GM18502 (cell line): Measurements from ENCODE around the gene HBB.
"Not testable (repeated sequence)": the region's sequence is repeated elsewhere in the genome, so short reads cannot be mapped to it uniquely, and the experiment has no call there.

ENCODE experiments used
- ATAC-seq: cut with Tn5 transposase; IDR thresholded peaks from one replicate; pipeline ENCODE4 v1.9.1; 2021; ENCODE audit warnings: mild to moderate bottlenecking; ENCODE audit not compliant: unreplicated experiment, poor library complexity

HBB gene

DNA sequence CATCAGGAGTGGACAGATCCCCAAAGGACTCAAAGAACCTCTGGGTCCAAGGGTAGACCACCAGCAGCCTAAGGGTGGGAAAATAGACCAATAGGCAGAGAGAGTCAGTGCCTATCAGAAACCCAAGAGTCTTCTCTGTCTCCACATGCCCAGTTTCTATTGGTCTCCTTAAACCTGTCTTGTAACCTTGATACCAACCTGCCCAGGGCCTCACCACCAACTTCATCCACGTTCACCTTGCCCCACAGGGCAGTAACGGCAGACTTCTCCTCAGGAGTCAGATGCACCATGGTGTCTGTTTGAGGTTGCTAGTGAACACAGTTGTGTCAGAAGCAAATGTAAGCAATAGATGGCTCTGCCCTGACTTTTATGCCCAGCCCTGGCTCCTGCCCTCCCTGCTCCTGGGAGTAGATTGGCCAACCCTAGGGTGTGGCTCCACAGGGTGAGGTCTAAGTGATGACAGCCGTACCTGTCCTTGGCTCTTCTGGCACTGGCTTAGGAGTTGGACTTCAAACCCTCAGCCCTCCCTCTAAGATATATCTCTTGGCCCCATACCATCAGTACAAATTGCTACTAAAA, at the start of gene HBB:
TSS of gene HBB (minus strand) at position 340 of the 579 bp plus-strand sequence. CDS start at position 290, 50 bp downstream.
- no peak for ATAC-seq

DNA sequence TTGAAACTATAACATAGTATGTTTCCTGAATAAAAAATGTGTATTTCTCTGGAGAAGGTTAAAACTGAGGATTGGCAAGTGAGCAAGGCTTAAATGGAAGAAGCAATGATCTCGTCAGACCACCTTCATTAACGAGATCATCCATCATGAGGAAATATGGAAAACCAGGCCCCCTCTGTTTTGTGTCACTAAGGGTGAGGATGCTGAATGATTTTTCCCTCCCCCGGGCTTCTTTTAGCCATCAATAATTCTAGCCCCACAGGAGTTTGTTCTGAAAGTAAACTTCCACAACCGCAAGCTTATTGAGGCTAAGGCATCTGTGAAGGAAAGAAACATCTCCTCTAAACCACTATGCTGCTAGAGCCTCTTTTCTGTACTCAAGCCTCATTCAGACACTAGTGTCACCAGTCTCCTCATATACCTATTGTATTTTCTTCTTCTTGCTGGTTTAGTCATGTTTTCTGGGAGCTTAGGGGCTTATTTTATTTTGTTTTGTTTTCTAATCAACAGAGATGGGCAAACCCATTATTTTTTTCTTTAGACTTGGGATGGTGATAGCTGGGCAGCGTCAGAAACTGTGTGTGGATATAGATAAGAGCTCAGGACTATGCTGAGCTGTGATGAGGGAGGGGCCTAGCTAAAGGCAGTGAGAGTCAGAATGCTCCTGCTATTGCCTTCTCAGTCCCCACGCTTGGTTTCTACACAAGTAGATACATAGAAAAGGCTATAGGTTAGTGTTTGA, 48.7 kb upstream of the HBB start:
- no peak for ATAC-seq

DNA sequence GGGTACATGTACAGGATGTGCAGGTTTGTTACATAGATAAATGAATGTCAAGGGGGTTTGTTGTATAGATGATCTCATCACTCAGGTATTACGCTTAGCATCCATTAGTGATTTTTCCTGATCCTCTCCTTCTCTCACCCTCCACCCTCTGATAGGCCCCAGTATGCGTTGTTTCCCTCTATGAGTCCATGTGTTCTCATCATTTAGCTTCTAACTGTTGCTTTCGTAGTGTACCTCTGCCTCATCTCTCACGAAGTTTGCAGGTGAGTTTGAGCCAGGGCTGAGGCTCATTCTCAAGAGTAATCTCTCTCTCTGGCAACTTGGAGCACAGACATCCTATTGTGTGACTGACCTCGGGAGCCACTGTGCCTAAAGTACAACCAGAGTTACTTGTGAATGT, 47.5 kb upstream of the HBB start:
- no peak for ATAC-seq

DNA sequence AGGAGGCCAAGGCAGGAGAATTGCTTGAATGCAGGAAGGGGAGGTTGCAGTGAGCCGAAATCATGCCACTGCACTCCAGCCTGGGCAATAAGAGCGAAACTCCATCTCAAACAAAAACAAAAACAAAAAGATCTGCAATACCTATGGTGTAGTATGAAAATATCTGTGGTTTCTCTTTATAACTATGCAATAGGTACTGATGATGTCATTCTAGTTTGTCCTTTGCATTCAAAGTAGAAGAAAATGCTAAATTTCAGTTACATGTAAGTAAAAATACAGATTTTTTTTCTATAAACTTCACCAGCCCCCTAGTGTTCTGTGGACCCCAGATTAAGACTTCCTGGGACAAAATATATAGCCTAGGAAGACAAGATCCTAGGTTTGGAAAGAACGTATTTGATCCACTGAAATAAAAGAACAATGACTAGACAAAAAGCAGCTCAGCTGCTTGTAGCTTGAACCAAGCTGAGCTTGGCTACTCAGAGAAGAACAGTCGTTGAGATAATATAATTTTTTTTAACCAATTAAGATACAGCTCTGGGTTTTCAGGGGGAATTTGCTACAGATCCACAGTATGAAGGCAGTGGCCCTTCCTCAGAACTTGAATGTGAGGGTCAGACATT, 45.6 kb upstream of the HBB start:
- ATAC-seq = no peak

DNA sequence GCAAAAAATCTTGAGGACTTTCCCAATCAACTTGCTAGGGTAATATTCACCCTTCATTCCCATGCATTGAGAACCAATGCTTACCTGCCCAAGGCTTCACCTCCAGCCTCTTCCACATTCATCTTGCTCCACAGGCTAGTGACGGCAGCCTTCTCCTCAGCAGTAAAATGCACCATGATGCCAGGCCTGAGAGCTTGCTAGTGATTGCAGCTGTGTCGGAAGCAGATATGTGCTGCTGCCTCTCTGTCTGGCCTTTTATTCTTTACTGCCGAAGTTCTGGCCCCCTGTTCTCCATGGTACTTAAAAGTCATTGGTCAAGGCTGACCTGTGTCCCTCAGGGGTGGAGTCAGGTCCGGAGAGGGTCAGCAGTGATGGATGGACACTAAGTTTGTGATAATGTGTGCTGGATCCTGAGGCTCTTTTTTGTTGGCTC, 42.9 kb upstream of the HBB start, which contains the start of gene HBE1:
TSS of gene HBE1 (minus strand) at position 231 of the 433 bp plus-strand sequence. CDS start at position 176, 55 bp downstream.
- ATAC-seq = no peak

DNA sequence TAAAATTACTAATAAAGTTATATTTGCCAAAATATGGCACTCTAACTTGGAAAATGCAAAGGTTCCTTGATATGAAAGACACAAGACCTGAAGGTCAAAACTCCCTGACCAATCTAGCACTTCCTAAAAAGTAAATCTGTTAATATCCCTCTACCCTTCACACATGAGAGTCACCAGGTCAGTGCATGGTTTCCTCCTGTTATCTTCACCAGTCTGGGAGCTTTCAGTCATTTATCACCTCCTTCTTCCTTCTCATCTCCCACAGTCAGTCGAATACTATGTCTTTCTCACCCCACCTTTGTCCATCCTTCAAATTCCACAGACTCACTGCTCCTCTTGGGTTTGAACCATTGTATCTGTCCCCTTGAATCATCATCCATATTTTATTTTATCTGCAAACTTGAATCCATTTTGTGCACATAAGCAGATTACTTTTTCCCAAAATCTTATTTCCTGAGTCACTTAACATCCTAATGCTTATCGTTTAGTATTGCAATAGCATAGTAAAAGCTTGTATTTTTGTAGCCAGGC, 40.2 kb upstream of the HBB start:
- no peak for ATAC-seq

DNA sequence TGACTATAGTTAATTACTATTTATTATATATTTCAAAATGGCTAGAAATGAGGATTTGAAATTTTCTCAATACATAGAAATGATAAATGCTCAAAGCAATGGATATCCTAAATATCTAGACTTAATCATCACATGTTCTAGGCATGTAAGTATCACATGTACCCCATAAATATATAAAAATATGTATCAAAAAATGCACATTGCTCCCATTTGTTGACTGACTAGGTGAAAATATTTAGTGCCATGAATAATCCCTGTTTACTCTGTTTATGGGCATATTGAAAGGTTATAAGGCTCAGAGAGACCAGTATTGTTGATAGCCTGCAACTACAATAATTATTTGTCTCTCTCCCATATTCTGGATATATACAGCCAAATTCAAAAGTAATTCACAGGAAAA, 39.7 kb upstream of the HBB start:
- no peak for ATAC-seq

DNA sequence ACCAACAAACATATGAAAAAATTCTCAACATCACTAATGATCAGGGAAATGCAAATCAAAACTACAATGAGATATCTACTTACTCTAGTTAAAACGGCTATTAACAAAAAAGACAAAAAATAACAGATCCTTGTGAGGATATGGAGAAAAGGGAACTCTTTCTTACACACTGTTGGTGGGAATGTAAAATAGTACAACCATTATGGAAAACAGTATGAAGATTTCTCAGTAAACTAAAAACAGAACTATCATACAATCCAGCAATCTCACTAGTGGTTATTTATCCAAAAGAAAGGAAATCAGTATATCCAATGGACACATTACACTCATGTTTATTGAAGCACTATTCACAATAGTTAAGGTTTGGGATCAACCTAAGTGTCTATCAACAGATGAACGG, 39.0 kb upstream of the HBB start:
- ATAC-seq = no peak

DNA sequence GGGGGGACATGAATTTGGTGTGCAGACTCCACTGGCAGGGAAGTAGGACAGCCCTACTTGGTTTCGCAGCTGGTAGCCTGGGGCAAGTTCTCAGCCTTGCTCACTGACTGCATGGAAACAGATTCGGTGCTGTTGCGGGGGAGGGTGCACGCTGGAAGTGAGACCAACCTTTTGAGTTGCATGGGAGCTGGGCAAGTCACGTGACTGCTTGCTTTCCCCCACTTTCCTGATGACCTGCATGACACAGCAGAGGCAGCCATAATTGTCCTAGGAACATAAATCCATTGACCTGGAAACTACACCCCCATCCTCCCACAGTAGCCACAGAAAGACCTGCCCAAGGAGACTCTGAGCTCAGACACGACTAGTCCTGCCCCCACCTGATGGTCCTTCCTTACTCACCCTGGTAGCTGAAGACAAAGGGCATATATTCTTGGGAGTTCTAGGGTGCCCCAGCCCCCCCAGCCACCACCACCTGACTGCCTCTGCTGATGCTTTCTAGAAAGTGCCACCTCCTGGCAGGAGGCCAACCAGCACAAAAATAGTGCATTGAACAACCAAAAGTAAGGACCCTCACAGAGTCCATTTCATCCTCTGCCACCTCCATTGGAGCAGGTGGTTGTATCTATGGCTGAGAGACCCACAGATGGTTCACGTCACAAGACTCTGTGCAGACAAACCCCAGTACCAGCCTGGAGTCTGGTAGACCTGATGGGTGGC, 31.8 kb upstream of the HBB start:
- ATAC-seq = no peak

DNA sequence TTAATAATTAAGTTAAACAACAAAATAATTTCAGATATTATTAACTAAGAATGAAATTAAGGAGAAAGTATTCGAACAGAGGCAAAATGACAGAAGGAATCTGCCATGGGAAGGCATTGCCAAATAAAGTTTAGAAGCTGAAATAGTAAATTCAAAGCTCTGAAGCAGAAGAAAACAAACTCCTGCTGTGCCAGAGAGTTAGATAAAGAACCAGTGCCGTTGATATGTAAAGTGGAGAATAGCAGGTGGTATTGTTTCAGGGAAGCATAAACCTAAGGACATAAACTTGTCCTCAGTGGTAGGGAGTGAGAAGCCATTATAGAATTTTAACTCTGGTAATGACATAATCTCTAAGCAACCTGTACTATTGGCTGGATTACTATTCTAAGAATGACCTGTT, 30.4 kb upstream of the HBB start:
- ATAC-seq = no peak

DNA sequence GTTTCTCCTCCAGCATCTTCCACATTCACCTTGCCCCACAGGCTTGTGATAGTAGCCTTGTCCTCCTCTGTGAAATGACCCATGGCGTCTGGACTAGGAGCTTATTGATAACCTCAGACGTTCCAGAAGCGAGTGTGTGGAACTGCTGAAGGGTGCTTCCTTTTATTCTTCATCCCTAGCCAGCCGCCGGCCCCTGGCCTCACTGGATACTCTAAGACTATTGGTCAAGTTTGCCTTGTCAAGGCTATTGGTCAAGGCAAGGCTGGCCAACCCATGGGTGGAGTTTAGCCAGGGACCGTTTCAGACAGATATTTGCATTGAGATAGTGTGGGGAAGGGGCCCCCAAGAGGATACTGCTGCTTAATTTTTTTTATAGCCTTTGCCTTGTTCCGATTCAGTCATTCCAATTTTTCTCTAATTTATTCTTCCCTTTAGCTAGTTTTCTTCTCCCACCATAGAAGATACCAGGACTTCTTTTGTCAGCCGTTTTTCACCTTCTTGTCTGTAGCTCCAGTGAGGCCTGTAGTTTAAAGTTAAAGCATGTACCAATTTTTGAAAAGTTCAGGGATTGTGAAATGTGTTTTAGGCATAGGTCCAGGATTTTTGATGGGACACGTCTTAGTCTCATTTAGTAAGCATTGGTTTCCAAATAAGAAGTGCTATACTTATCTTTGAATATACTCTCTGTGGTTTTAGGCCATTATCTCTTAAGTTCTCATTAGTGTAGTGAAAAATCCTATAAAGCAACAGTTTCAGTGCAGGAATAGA, 28.0 kb upstream of the HBB start, which contains the start of gene HBG2:
TSS of gene HBG2 (minus strand) at position 136 of the 768 bp plus-strand sequence. CDS start at position 83, 53 bp downstream.
- not testable (repeated sequence) for ATAC-seq

DNA sequence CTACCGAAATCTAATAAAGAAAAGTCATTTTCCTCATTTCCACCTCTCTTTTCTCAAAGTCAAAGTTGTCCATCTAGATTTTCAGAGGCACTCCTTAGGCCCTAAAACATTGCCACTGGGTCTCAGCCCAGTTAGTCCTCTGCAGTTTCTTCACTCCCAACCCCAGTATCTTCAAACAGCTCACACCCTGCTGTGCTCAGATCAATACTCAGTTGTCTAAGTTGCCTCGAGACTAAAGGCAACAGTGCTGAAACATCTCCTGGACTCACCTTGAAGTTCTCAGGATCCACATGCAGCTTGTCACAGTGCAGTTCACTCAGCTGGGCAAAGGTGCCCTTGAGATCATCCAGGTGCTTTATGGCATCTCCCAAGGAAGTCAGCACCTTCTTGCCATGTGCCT, 27.2 kb upstream of the HBB start:
- ATAC-seq = not testable (repeated sequence)

DNA sequence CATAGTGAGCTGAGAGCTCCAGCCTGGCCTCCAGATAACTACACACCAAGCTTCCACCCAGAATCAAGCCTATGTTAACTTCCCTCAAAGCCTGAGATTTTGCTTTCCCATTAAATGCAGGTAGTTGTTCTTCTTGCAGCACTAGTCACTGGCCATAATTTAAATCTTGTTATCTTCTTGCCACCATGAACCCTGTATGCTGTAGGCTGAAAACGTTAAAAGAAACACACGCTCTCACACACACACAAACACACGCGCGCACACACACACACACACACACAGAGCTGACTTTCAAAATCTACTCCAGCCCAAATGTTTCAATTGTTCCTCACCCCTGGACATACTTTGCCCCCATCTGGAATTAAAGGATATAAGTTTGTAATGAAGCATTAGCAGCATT, 26.6 kb upstream of the HBB start:
- not testable (repeated sequence) for ATAC-seq

DNA sequence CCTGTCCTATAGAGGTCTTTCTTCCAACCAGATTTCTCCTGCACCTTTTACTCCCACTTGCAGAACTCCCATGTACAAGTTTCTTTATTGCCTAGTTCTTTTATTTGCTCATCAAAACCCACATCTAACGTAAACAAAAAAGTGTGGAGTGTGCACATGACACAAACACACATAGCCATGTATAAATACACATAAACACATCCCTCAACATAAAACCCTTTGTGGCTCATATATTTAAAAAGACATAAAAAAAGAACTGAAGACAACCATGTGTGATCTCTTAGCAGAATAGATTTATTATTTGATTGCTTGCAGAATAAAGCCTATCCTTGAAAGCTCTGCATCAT, 26.0 kb upstream of the HBB start:
- no peak for ATAC-seq

DNA sequence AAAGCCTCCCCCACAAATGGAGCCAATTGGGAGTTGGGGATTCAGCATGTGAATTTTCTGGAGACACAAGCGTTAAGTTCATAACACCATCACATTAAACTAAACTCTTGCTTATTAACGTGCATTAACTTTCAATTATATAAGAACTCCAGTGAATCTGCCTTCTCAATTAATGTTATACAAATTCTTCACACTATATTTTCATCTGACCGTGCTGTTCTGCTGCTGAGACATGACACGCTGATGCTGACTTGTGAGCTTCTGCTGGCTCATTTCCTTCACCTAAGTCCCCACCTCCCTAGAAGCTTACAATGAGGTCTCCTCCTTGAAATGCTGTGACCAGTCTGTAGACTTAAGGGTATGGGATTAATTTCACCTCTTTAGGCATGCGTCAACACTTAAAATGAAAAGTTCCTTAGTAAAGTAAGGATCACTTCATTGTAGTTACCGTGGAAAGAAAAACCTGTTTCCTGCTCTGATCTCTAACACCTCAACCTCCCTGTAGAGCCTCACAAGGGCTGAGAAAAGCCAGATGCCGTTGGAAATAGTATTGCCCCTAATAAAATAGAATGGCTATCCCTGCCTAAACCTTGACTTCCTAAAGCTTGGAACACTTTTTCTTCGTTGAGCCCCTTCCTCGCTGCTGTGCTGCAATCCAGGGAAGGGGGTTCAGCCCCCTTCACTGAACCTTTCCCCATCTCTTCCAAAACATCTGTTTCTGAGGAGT, 25.5 kb upstream of the HBB start:
- no peak for ATAC-seq

DNA sequence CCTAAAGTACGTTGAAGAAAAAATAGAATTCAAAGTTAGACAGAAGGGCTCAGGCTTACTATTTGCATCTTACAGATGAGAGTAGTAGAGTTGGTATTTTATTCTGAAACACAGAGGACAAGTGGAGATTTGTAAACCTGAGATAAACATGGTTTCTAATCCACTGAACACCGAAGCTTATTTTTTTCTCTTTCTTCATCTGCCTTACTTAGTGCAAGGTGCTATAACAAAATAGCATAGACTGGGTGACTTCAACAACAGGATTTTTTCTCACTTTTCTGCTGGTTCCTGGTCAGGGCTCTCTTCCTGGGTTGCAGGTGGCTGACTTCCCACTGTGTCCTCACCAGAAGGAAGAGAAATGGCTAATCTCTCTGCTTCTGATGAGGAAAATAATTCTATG, 24.9 kb upstream of the HBB start:
- no peak for ATAC-seq

DNA sequence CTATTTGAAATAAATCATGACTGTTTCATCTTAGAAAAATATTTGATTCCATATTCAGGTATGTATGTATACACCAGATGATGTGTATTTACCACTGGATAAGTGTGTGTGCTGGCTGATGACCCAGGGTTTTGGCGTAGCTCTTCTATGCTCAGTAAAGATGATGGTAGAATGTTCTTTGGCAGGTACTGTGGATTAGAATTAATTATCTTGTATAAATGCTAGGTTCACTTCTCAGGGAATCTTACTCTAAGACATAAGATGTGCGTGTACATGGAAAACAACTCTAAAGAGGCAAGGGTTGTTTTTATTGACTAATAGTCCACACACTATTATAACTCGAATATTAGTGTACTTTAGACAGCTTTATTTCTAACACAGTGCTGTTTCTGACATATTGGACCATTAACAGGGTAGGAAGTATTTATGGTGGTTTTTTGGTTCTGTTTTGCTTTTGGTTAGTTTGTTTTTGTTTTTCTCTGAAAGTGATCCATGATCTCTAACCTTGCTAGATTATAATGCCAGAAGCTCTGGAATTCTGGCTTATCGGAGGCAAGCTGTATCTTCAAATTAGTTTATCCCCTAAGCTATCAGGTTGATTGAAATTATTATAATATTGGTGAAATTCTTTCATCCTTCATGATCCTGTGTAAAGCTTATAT, 23.8 kb upstream of the HBB start:
- no peak for ATAC-seq

DNA sequence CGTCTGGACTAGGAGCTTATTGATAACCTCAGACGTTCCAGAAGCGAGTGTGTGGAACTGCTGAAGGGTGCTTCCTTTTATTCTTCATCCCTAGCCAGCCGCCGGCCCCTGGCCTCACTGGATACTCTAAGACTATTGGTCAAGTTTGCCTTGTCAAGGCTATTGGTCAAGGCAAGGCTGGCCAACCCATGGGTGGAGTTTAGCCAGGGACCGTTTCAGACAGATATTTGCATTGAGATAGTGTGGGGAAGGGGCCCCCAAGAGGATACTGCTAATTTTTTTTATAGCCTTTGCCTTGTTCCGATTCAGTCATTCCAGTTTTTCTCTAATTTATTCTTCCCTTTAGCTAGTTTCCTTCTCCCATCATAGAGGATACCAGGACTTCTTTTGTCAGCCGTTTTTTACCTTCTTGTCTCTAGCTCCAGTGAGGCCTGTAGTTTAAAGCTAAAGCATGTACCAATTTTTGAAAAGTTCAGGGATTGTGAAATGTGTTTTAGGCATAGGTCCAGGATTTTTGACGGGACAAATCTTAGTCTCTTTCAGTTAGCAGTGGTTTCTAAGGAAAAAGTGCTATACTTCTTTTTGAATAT, 23.0 kb upstream of the HBB start, which contains the start of gene HBG1:
TSS of gene HBG1 (minus strand) at position 51 of the 590 bp plus-strand sequence. CDS start 53 bp downstream, outside the sequence.
- not testable (repeated sequence) for ATAC-seq
